Esophagus squamous epithelium (tissue), 5 donors: Measurements from ENCODE around the gene OSBPL10. TPM values are rescaled to one million over a fixed set of nuclear protein-coding genes. Genes with fewer than 3 reads are reported as not detected.
"Not testable (repeated sequence)": the region's sequence is repeated elsewhere in the genome, so short reads cannot be mapped to it uniquely, and the experiment has no call there.

ENCODE experiments used
- DNase-seq: peaks from one replicate; lab custom pipeline; 2025; lab: John Stamatoyannopoulos, UW
- H3K27ac ChIP-seq, 4 donors: fragments of 200-600 bp; sonication (generic); one replicate each; pipeline ENCODE4 v1.5.1; 2016 to 2019; ENCODE audit warnings: mild to moderate bottlenecking in 1 of 4
- H3K27me3 ChIP-seq, 4 donors: fragments of 200-600 bp; sonication (generic); 1 replicate in 3 of 4; 2 replicates in 1 of 4; pipeline versions ENCODE4 v1.5.1 to v1.6.0; 2017 to 2021; ENCODE audit warnings: antibody characterized with exemption in 1 of 4
- H3K36me3 ChIP-seq, 3 donors: fragments of 200-600 bp; sonication (generic); one replicate each; pipeline ENCODE4 v1.5.1; 2016 to 2019
- H3K4me1 ChIP-seq, 3 donors: fragments of 200-600 bp; sonication (generic); one replicate each; pipeline ENCODE4 v1.5.1; 2017 to 2019
- H3K4me3 ChIP-seq, 4 donors: fragments of 200-600 bp; sonication (generic); 1 replicate in 3 of 4; 2 replicates in 1 of 4; pipeline ENCODE4 v1.5.1; 2016 to 2019; ENCODE audit warnings: mild to moderate bottlenecking in 2 of 4, moderate library complexity in 1 of 4
- H3K9me3 ChIP-seq, 3 donors: fragments of 200-600 bp; sonication (generic); one replicate each; pipeline ENCODE4 v1.5.1; 2016 to 2019
- CTCF ChIP-seq, 6 experiments: fragments of 450-650 bp in 4 of 6; fragments of 200-600 bp in 2 of 6; sonication (generic) in 2 of 6; IDR thresholded peaks; one replicate each; pipeline ENCODE4 v1.5.1; 2016 to 2019; ENCODE audit warnings: antibody characterized with exemption in 6 of 6, mild to moderate bottlenecking in 4 of 6, moderate library complexity in 4 of 6
- POLR2A ChIP-seq, 4 donors: fragments of 450-650 bp; IDR thresholded peaks; one replicate each; pipeline ENCODE4 v1.6.1; 2017; ENCODE audit warnings: antibody characterized with exemption in 4 of 4, mild to moderate bottlenecking in 4 of 4, moderate library complexity in 3 of 4
- WGBS, 2 donors: methylation state at CpG; one replicate each; pipeline ENCODE4 v1.1.5; 2018; 5-methylcytosine and 5-hydroxymethylcytosine counted together
- intact Hi-C: fragments of 100-400 bp; cut with DNase I; formaldehyde crosslinking; loops from one replicate; pipeline ENCODE4 v1.15.0; 2022
- total RNA-seq, 4 donors: library from RNA; depleted of rRNA; stranded (reverse); fragments of >200 nt; gene quantifications; one replicate each; pipeline ENCODE4 v1.1.0, GENCODE V29; 2016
- donor health status: DM: yes; HTN: yes; CAD: no.

The OSBPL10 gene
- total RNA-seq, 4 donors from 2014 or later: 13.8 to 65.3 (median 41.0) TPM

DNA sequence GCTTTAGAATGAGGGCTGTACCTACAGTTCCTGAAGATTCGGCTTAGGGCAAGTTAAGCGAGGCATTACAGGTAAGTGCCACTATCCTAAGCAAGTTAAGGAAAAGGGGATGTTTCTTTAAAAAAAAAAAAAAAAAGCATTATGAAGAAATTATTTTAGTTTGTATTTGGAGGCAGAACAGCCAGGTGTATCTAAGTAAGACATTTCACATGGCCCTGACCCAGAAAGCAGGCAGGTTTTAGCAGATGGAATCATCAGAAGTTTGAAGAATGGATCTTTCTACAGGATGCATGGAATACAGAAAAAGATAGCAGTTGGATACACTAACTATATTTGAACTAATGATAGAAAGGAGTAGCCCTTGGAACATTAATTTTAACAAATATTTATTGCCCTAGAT, 105.6 kb downstream of the OSBPL10 start:
- WGBS, 2 donors: 70 to 94% methylated on average over 2 of the region's 2 CpGs
- no peaks in the 10 kb centered on the region for H3K9me3 ChIP-seq
- no peaks in the 10 kb centered on the region for H3K27me3 ChIP-seq
- H3K27ac ChIP-seq: no peak overlapping the region
- H3K4me3 ChIP-seq: no peak overlapping the region
- peaks cover 0 to 16% (median 0%) of the 10 kb centered on the region in 3 donors for H3K36me3 ChIP-seq
- H3K4me1 ChIP-seq: peaks cover 0 to 31% (median 17%) of the 10 kb centered on the region in 3 donors
- no peak for DNase-seq
- TF ChIP-seq POLR2A (IDR thresholded peaks at IDR 0.05): no peak
- no peak for TF ChIP-seq CTCF (IDR thresholded peaks at IDR 0.05)
- intact Hi-C loops: no loop called here

DNA sequence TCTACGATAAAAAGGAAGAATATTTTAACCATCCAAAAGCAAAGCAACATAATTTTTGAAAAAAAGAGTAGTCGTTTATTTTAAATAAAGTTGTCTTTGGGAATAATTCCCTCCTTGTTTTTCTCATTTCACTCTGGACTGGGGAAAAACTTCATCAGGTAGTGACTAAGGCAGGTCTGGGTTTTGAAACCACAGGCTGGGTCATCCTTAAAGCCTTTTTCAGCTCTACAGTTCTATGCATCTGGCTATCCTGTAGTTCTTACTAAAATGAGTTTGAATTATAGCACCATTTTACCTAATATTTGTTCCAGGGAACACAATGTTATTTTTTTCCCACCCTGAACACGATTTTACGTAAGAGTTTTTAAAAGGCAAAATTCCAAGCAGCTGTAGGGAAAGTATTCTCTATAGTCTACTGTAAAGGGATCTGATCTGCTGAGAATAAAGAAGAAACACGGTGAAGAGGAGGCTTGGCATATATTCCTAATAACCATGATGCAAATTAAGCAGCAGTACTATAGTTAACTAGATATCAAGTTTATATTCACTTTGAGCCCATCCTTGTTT, 107.7 kb downstream of the OSBPL10 start:
- WGBS, 2 donors: 86 to 90% methylated on average over 5 of the region's 5 CpGs
- H3K9me3 ChIP-seq: no peaks in the 10 kb centered on the region
- no peaks in the 10 kb centered on the region for H3K27me3 ChIP-seq
- intact Hi-C loops: no loop called here
- TF ChIP-seq CTCF (IDR thresholded peaks at IDR 0.05): no peak
- no peak for TF ChIP-seq POLR2A (IDR thresholded peaks at IDR 0.05)
- peaks cover 0 to 7% (median 0%) of the 10 kb centered on the region in 3 donors for H3K36me3 ChIP-seq
- no peak overlapping the region for H3K4me3 ChIP-seq
- no peak overlapping the region for H3K27ac ChIP-seq
- DNase-seq: no peak
- H3K4me1 ChIP-seq: peaks cover 0 to 21% (median 9%) of the 10 kb centered on the region in 3 donors

DNA sequence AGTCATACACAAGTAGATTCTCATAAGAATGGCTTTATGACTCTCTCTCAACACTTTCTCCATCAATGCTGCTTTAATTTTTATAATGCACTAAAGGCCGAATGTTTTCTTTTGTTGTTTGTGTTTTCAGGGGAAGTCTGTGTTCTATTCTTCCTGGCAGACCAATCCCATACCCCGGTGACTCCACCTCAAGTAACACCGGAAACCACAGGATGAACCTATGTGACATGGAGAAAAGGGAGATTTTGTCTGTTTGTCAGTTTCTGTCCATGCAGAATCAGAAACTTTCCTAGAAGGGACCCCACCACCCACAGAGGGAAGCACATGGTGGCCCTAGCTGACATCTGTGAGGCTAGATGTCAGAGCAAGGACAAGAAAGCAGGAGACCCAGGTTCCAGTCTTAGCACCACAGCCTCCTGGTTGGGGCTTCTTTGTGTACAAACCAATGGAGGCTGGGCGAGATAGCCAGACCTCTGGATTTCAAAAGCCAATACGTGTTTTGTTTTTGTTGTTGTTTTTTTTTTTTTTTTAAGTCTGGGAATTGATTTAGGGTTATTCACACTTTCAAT, 109.0 kb downstream of the OSBPL10 start:
- intact Hi-C loops: no loop called here
- Histone ChIP-seq H3K9me3 (no peaks in the 10 kb centered on the region), H3K27me3 (no peaks in the 10 kb centered on the region), H3K27ac (no peak overlapping the region), H3K4me3 (no peak overlapping the region), H3K4me1 (peaks cover 0 to 18% (median 9%) of the 10 kb centered on the region in 3 donors), H3K36me3 (peaks cover 0 to 7% (median 0%) of the 10 kb centered on the region in 3 donors)
- no peak for DNase-seq
- TF ChIP-seq POLR2A (IDR thresholded peaks at IDR 0.05) (no peak), CTCF (IDR thresholded peaks at IDR 0.05) (no peak)
- 86 to 89% methylated on average over 5 of the region's 5 CpGs for WGBS, 2 donors

GRCh38 chr3:31870111-31870510, 111.0 kb downstream of the OSBPL10 start:
- H3K36me3 ChIP-seq, H3K4me3 ChIP-seq, H3K27ac ChIP-seq, DNase-seq, intact Hi-C loops, H3K4me1 ChIP-seq, H3K9me3 ChIP-seq, H3K27me3 ChIP-seq: not testable (repeated sequence)
- WGBS, 2 donors: no CpG with 5 or more reads among the region's 28 CpGs

DNA sequence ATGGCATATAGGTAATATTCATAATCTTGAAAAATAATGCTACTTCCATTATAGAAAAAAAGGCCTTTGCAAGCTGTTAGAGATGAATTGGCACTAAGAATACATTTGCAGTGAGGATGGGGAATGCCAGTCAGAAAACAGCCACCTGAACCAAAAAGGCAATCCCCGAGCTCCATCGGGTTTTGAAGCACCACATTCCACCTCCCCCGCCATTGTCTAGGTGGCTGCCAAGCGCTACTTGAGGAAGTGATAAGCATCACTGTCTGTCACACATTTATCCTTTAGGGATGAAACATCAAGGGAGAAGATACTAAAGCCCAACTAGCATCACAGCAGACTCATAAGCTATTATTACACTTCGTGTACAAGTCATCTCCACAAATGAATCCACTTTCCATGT, 112.8 kb downstream of the OSBPL10 start:
- no peak for DNase-seq
- Histone ChIP-seq H3K27ac (no peak overlapping the region), H3K4me3 (no peak overlapping the region), H3K9me3 (no peaks in the 10 kb centered on the region), H3K36me3 (peaks cover 0 to 7% (median 0%) of the 10 kb centered on the region in 3 donors), H3K27me3 (no peaks in the 10 kb centered on the region), H3K4me1 (peaks cover 0 to under 1% (median 0%) of the 10 kb centered on the region in 3 donors)
- TF ChIP-seq CTCF (IDR thresholded peaks at IDR 0.05) (no peak), POLR2A (IDR thresholded peaks at IDR 0.05) (no peak)
- WGBS, 2 donors: 85 to 93% methylated on average over 5 of the region's 5 CpGs
- intact Hi-C loops: no loop called here
